WERI-Rb-1 (cell line): ENCODE results near the gene PRKAG2.

Source experiments
- DNase-seq: peaks from one replicate; pipeline ENCODE4 v3.0.0-alpha.2; 2020
- H3K27ac ChIP-seq: fragments of 250-450 bp; sonication (Bioruptor Pico); 2 replicates; pipeline ENCODE4 v1.5.1; 2020; ENCODE audit warnings: mild to moderate bottlenecking, moderate library complexity
- H3K27me3 ChIP-seq: fragments of 250-450 bp; sonication (Bioruptor Pico); 2 replicates; pipeline ENCODE4 v1.5.1; 2021; ENCODE audit warnings: mild to moderate bottlenecking, low read depth, moderate library complexity; ENCODE audit not compliant: insufficient read depth, severe bottlenecking
- H3K36me3 ChIP-seq: fragments of 250-450 bp; sonication (Bioruptor Pico); 2 replicates; pipeline ENCODE4 v1.5.1; 2020; ENCODE audit warnings: mild to moderate bottlenecking, moderate library complexity
- H3K4me3 ChIP-seq: 2 replicates; pipeline ENCODE4 v1.5.1; 2011; ENCODE audit warnings: low read depth, mild to moderate bottlenecking, control low read depth, low read length
- H3K9me3 ChIP-seq: fragments of 250-450 bp; sonication (Bioruptor Pico); 2 replicates; pipeline ENCODE4 v1.5.1; 2021; ENCODE audit warnings: mild to moderate bottlenecking, moderate library complexity; ENCODE audit not compliant: severe bottlenecking
- CTCF ChIP-seq: IDR thresholded peaks from 2 replicates; pipeline ENCODE4 v1.5.1; 2011; ENCODE audit warnings: low read depth, mild to moderate bottlenecking, control low read depth, inconsistent platforms, low read length

Gene PRKAG2

DNA sequence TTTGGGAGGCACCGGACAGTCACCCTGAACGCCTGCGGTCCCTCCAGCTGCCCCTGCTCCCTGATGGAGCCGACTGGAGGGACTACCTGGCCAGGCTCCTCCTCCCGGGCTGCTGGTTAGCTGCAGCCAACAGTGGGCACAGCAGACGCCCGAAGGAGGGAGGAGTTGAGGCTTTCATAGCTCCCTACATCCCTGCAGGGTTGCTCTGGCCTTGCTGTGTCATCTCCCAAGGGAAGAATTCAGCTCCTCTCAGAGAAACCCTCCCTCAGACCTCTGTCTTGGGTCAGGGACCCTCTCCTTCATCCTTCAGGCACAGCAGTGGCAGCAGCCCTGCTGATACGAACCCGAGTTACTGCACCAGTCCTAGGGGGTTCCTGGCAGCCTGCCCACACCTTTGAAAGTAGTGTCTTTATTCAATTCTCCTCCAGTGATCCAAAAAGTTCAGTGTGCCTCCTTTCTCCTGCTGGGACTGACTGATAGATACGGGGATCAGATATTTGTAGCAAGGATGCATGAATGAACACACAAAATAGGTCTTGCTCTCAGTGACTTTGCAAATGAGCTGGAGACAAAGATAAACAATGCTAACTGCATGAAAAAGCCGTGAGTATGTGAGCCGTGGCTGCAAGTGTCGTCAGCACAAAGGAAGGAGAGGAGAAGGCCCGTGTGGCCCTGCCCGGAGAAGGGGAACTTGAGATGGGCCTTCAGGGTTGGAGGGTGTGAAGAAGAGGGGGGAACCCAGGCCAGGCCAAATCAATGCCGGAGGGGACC lies 136.6 kb downstream of the PRKAG2 start:
- H3K4me3 ChIP-seq = no peak overlapping the region
- DNase-seq = no peak
- TF ChIP-seq CTCF = no peak
- H3K27me3 ChIP-seq = no peaks in the 10 kb centered on the region
- H3K9me3 ChIP-seq = no peaks in the 10 kb centered on the region
- H3K27ac ChIP-seq = no peak overlapping the region
- H3K36me3 ChIP-seq = no peaks in the 10 kb centered on the region

GRCh38 chr7:151738925-151739324 lies 138.0 kb downstream of the PRKAG2 start:
- no peak for TF ChIP-seq CTCF
- Histone ChIP-seq H3K9me3 (no peaks in the 10 kb centered on the region), H3K36me3 (no peaks in the 10 kb centered on the region), H3K27me3 (no peaks in the 10 kb centered on the region), H3K4me3 (no peak overlapping the region), H3K27ac (no peak overlapping the region)
- no peak for DNase-seq

DNA sequence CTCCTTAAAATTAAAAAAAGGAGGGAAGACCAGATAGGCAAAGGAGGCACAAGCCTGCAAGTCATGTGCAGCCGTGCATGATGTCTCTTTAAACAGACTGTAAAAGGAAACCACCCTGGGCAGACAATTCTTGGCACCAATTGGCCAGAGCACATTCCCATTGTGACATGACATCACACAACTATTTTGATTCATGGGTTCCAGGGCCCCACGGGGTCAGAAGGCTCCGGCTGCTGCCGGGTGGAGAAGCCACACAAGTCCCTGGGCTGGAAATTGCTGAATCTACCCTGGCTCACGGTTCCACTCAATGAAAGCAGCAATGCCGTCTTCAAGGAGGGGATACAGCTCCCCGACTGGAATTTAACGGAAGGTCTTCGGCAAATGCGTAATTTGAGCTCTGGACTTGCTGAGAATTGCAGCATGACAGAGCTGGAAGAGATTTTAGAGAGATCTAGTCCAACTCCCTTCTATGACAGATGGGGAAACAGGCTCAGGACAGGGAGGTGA lies 140.5 kb downstream of the PRKAG2 start:
- no peaks in the 10 kb centered on the region for H3K27me3 ChIP-seq
- H3K9me3 ChIP-seq = no peaks in the 10 kb centered on the region
- peak; percentile 53 for DNase-seq
- peak overlapping the region; percentile 65 for H3K27ac ChIP-seq
- H3K4me3 ChIP-seq = peak overlapping the region; percentile 28
- no peaks in the 10 kb centered on the region for H3K36me3 ChIP-seq
- TF ChIP-seq CTCF = peak; percentile 32; the same call in 1 of the 2 replicates

DNA sequence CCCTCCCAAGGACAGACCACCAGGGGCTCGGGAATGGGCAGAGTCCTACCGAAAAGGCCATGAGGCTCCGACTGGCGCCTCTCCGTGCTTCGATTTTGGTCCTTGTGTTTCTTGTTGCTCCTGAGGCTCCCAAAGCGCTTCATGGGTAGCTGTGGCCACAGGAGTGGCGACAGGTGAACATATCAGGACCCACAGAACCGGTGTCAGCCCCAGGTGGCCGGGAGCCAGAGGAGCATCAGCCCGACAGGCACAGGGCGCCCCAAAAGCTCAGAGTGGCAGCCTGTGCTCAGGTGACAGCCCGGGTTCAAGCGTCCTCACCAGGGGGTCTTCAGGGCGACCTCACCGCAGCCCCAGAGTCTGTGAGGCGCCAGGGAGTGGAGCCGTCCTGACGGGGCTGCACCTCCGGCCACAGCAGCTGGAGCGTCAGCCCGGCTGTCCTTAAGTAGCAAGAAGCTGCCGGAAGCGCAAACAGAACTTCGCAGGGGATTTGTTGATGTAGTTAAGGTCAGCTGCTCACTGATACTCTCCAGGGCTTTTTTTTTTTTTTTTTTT lies 141.0 kb downstream of the PRKAG2 start:
- peak overlapping the region; percentile 65 for H3K27ac ChIP-seq
- H3K27me3 ChIP-seq = no peaks in the 10 kb centered on the region
- H3K36me3 ChIP-seq = no peaks in the 10 kb centered on the region
- no peaks in the 10 kb centered on the region for H3K9me3 ChIP-seq
- peak overlapping the region; percentile 28 for H3K4me3 ChIP-seq
- no peak for TF ChIP-seq CTCF
- peak; percentile 62 for DNase-seq

- no peak for TF ChIP-seq CTCF
- H3K4me3 ChIP-seq = peak overlapping the region; percentile 28
- H3K27me3 ChIP-seq = no peaks in the 10 kb centered on the region
- peak overlapping the region; percentile 41 for H3K27ac ChIP-seq
- no peak for DNase-seq
- H3K9me3 ChIP-seq = no peaks in the 10 kb centered on the region
- no peaks in the 10 kb centered on the region for H3K36me3 ChIP-seq
Measured at GRCh38 chr7:151735186-151735850, 141.6 kb downstream of the PRKAG2 start.
